ENCODE results near the gene PCDHGA5.
"Not testable (repeated sequence)": the region's sequence is repeated elsewhere in the genome, so short reads cannot be mapped to it uniquely, and the experiment has no call there.

Gene PCDHGA5

GRCh38 chr5:141388661-141389060 lies 24.7 kb downstream of the PCDHGA5 start:
- no peak for DNase-seq

- DNase-seq: no peak
These were observed 25.4 kb downstream of the PCDHGA5 start for GRCh38 chr5:141389153-141390042.

GRCh38 chr5:141392429-141393198 lies 28.7 kb downstream of the PCDHGA5 start, which contains the start of gene PCDHGA8:
Gene PCDHGA8 (plus strand): TSS chr5:141392633. CDS start chr5:141392814, 181 bp downstream.
- no peak for DNase-seq

- no peak for DNase-seq
These were observed 29.3 kb downstream of the PCDHGA5 start for GRCh38 chr5:141393267-141393666.

GRCh38 chr5:141394401-141395187 lies 30.6 kb downstream of the PCDHGA5 start:
- DNase-seq: not testable (repeated sequence)

- DNase-seq: not testable (repeated sequence)
These were observed 34.0 kb downstream of the PCDHGA5 start, which contains the start of gene PCDHGB5 for GRCh38 chr5:141397756-141398551. Gene PCDHGB5 (plus strand): TSS chr5:141397947. CDS start chr5:141398128, 181 bp downstream.

- no peak for DNase-seq
These were observed 34.6 kb downstream of the PCDHGA5 start for GRCh38 chr5:141398608-141399007.

GRCh38 chr5:141399555-141400258 lies 35.7 kb downstream of the PCDHGA5 start:
- DNase-seq: no peak

- no peak for DNase-seq
These were observed 38.7 kb downstream of the PCDHGA5 start, which contains the start of gene PCDHGA9 for GRCh38 chr5:141402553-141403243. Gene PCDHGA9 (plus strand): TSS chr5:141402778. CDS start chr5:141402953, 175 bp downstream.

- DNase-seq: no peak
These were observed 39.4 kb downstream of the PCDHGA5 start for GRCh38 chr5:141403387-141403786.

- not testable (repeated sequence) for DNase-seq
These were observed 44.0 kb downstream of the PCDHGA5 start, which contains the start of gene PCDHGB6 for GRCh38 chr5:141407790-141408505. Gene PCDHGB6 (plus strand): TSS chr5:141408021. CDS start chr5:141408203, 182 bp downstream.

- DNase-seq: no peak
These were observed 45.8 kb downstream of the PCDHGA5 start for GRCh38 chr5:141409598-141410306.

GRCh38 chr5:141411575-141411974 lies 47.6 kb downstream of the PCDHGA5 start:
- DNase-seq: no peak

- DNase-seq: peak in 1 of 2 experiments; percentile 23
These were observed 49.0 kb downstream of the PCDHGA5 start, which contains the start of gene PCDHGA10 for GRCh38 chr5:141412854-141413539. Gene PCDHGA10 (plus strand): TSS chr5:141412987. CDS start chr5:141413176, 189 bp downstream.

- no peak for DNase-seq
These were observed 49.6 kb downstream of the PCDHGA5 start for GRCh38 chr5:141413540-141414069.

GRCh38 chr5:141414548-141415274 lies 50.7 kb downstream of the PCDHGA5 start:
- not testable (repeated sequence) for DNase-seq

- DNase-seq: not testable (repeated sequence)
These were observed 51.3 kb downstream of the PCDHGA5 start for GRCh38 chr5:141415275-141415618.

Data from NCI-H1930 (cell line).